CD4-positive, alpha-beta T cell (primary cell): ENCODE results near the gene ENKD1. TPM values are rescaled to one million over a fixed set of nuclear protein-coding genes. Genes with fewer than 3 reads are reported as not detected.

ENCODE experiments used
- ATAC-seq: fragments of 200-7000 bp; cut with Tn5 transposase; one replicate; pipeline ENCODE4 v1.10.0; 2022; ENCODE audit warnings: mild to moderate bottlenecking; ENCODE audit not compliant: poor library complexity
- CTCF ChIA-PET: fragments of 350-600 bp; sonication (Branson Sonifier 250); formaldehyde crosslinking; loops from one replicate; lab custom pipeline; 2021; ENCODE audit warnings: antibody characterized with exemption, inconsistent platforms; lab: Charles Lee
- POLR2A ChIA-PET: fragments of 350-600 bp; sonication (Branson Sonifier 250); formaldehyde crosslinking; loops from one replicate; lab custom pipeline; 2021; ENCODE audit warnings: antibody characterized with exemption, inconsistent platforms; lab: Charles Lee
- DNase-seq, 14 experiments: peaks; one replicate each; pipeline ENCODE4 v3.0.0-alpha.2; 2013 to 2020; ENCODE audit warnings: mixed read lengths in 2 of 14
- H3K27ac ChIP-seq, 2 donors: one replicate each; pipeline versions ENCODE4 v1.5.1 to v1.7.0; 2013; ENCODE audit warnings: low read length in 2 of 2, low read depth in 1 of 2, mild to moderate bottlenecking in 1 of 2
- H3K27me3 ChIP-seq, 2 experiments: 1 replicate in 1 of 2; 2 replicates in 1 of 2; pipeline versions ENCODE4 v1.6.1 to v1.7.0; 2013; ENCODE audit warnings: low read length in 2 of 2, control low read depth in 1 of 2, mild to moderate bottlenecking in 1 of 2, moderate library complexity in 1 of 2; ENCODE audit not compliant: insufficient read depth in 2 of 2, control insufficient read depth in 1 of 2
- H3K36me3 ChIP-seq: one replicate; pipeline ENCODE4 v1.6.1; 2013; ENCODE audit warnings: low read length, control low read depth; ENCODE audit not compliant: insufficient read depth
- H3K4me1 ChIP-seq: one replicate; pipeline ENCODE4 v1.6.1; 2013; ENCODE audit warnings: low read length, control low read depth; ENCODE audit not compliant: insufficient read depth
- H3K4me3 ChIP-seq: one replicate; pipeline ENCODE4 v1.5.1; 2013; ENCODE audit warnings: mild to moderate bottlenecking, low read length, moderate library complexity
- H3K9me3 ChIP-seq, 2 experiments: 1 replicate in 1 of 2; 2 replicates in 1 of 2; pipeline versions ENCODE4 v1.6.1 to v1.7.0; 2013; ENCODE audit warnings: low read length in 2 of 2, mild to moderate bottlenecking in 2 of 2, control low read depth in 1 of 2, moderate library complexity in 1 of 2; ENCODE audit not compliant: control insufficient read depth in 1 of 2, insufficient read depth in 1 of 2
- H3K27ac Mint-ChIP-seq: one replicate; pipeline ENCODE4 v1.8.0; 2020; ENCODE audit warnings: mixed read lengths
- H3K27me3 Mint-ChIP-seq: one replicate; pipeline ENCODE4 v1.8.0; 2021; ENCODE audit warnings: mixed read lengths
- H3K36me3 Mint-ChIP-seq: one replicate; pipeline ENCODE4 v1.8.0; 2021; ENCODE audit warnings: low read depth, mixed read lengths
- H3K4me1 Mint-ChIP-seq: one replicate; pipeline ENCODE4 v1.8.0; 2021; ENCODE audit warnings: low read depth, mixed read lengths
- H3K4me3 Mint-ChIP-seq: one replicate; pipeline ENCODE4 v1.8.0; 2020; ENCODE audit warnings: mild to moderate bottlenecking, mixed read lengths
- H3K9me3 Mint-ChIP-seq: one replicate; pipeline ENCODE4 v1.8.0; 2020; ENCODE audit warnings: mixed read lengths
- intact Hi-C, 2 experiments: fragments of 100-400 bp; cut with DNase I in 1 of 2; cut with micrococcal nuclease in 1 of 2; formaldehyde crosslinking; loops; one replicate each; pipeline versions ENCODE4 v1.15.1 to v1.9.0; 2023 to 2025; cut with DNase I, micrococcal nuclease
- total RNA-seq, 174 experiments: library from RNA in 2 of 174; stranded (reverse) in 2 of 174; gene quantifications; one replicate each; pipeline ENCODE4 v1.2.3 and lab custom pipeline; 2021 to 2026
- TF ChIP-seq, protein P1 (sequence below): fragments of 200-600 bp; IDR thresholded peaks from one replicate; pipeline ENCODE4 v1.8.0; 2022; ENCODE audit warnings: antibody characterized with exemption, mild to moderate bottlenecking

ENKD1 gene
- total RNA-seq, 2 experiments from 2014 or later = 2.0 to 3.5 TPM

GRCh38 chr16:67675999-67676398, 9.4 kb upstream of the ENKD1 start:
- no peaks in the 10 kb centered on the region for H3K36me3 ChIP-seq
- TF ChIP-seq, protein P1, sequence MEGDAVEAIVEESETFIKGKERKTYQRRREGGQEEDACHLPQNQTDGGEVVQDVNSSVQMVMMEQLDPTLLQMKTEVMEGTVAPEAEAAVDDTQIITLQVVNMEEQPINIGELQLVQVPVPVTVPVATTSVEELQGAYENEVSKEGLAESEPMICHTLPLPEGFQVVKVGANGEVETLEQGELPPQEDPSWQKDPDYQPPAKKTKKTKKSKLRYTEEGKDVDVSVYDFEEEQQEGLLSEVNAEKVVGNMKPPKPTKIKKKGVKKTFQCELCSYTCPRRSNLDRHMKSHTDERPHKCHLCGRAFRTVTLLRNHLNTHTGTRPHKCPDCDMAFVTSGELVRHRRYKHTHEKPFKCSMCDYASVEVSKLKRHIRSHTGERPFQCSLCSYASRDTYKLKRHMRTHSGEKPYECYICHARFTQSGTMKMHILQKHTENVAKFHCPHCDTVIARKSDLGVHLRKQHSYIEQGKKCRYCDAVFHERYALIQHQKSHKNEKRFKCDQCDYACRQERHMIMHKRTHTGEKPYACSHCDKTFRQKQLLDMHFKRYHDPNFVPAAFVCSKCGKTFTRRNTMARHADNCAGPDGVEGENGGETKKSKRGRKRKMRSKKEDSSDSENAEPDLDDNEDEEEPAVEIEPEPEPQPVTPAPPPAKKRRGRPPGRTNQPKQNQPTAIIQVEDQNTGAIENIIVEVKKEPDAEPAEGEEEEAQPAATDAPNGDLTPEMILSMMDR = no peak
- Mint-ChIP-seq H3K36me3 (no peaks in the 10 kb centered on the region), H3K4me1 (peaks cover 6% of the 10 kb centered on the region), H3K4me3 (no peak overlapping the region), H3K9me3 (no peaks in the 10 kb centered on the region), H3K27ac (no peak overlapping the region), H3K27me3 (no peaks in the 10 kb centered on the region)
- no peaks in the 10 kb centered on the region for H3K27me3 ChIP-seq
- no peak overlapping the region for H3K27ac ChIP-seq
- DNase-seq = no peak
- no peak for ATAC-seq
- intact Hi-C loops = no loop called here
- POLR2A ChIA-PET = no interaction called here
- CTCF ChIA-PET = no interaction called here
- no peaks in the 10 kb centered on the region for H3K9me3 ChIP-seq
- H3K4me1 ChIP-seq = peaks cover 3% of the 10 kb centered on the region
- no peak overlapping the region for H3K4me3 ChIP-seq

- TF ChIP-seq, protein P1 = no peak
- H3K4me1 Mint-ChIP-seq = peaks cover 6% of the 10 kb centered on the region
- peaks cover 3% of the 10 kb centered on the region for H3K4me1 ChIP-seq
- H3K9me3 Mint-ChIP-seq = no peaks in the 10 kb centered on the region
- DNase-seq (peak in 1 of 14 experiments; percentile 19), ATAC-seq (no peak)
- no peaks in the 10 kb centered on the region for H3K27me3 Mint-ChIP-seq
- H3K27me3 ChIP-seq = no peaks in the 10 kb centered on the region
- no peaks in the 10 kb centered on the region for H3K36me3 ChIP-seq
- no peak overlapping the region for H3K27ac ChIP-seq
- ChIA-PET POLR2A (no interaction called here), CTCF (no interaction called here)
- no peak overlapping the region for H3K27ac Mint-ChIP-seq
- intact Hi-C loops = no loop called here
- H3K4me3 Mint-ChIP-seq = no peak overlapping the region
- no peak overlapping the region for H3K4me3 ChIP-seq
- H3K9me3 ChIP-seq = no peaks in the 10 kb centered on the region
- H3K36me3 Mint-ChIP-seq = no peaks in the 10 kb centered on the region
Observed at GRCh38 chr16:67675579-67675935, 9.0 kb upstream of the ENKD1 start.

DNA sequence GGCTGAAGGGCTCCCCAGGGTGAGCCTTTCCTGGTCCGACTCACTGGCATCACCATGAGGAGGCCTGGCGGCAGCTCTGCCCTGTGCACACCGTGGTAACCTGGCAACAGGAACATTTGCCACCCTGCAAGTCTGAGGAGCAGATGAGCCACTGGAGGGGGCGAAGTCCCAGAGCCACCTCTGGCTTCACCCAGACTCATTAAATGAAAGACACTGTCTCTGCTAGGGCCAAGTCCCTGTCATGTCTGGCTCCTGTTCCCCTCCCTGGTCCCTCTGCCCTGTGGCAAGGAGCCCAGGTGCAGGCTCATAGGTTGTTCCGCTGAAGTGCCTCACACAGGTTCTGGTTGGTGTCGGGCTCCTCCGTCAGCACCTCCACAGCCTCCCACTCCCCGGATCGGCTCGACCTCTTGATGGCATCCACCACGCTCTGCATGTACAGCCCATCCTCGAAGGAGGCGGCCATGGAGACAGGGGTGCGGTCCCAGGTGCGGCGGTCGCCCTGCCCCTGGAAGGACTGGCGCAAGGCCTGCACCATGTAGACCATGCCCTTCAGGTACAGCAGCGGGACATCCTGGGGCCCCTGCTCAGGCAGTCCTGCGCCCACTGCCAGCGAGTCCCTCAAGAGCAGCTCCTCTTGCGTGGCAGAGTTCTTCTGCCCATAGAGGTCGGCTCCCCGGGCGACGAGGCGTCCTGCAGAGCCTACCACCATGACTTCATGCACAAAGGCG, 8.5 kb upstream of the ENKD1 start:
- H3K36me3 ChIP-seq = no peaks in the 10 kb centered on the region
- ChIA-PET POLR2A (no interaction called here), CTCF (no interaction called here)
- Mint-ChIP-seq H3K4me1 (peaks cover 6% of the 10 kb centered on the region), H3K27ac (peak overlapping the region; percentile 44), H3K4me3 (no peak overlapping the region), H3K27me3 (no peaks in the 10 kb centered on the region), H3K9me3 (no peaks in the 10 kb centered on the region), H3K36me3 (no peaks in the 10 kb centered on the region)
- H3K9me3 ChIP-seq = no peaks in the 10 kb centered on the region
- H3K27me3 ChIP-seq = no peaks in the 10 kb centered on the region
- no peak for DNase-seq
- intact Hi-C loops = no loop called here
- TF ChIP-seq, protein P1 = no peak
- no peak for ATAC-seq
- no peak overlapping the region for H3K4me3 ChIP-seq
- H3K27ac ChIP-seq = no peak overlapping the region
- peaks cover 3% of the 10 kb centered on the region for H3K4me1 ChIP-seq
